HepG2 (cell line): Measurements from ENCODE around the gene SFT2D1. TPM values are rescaled to one million over a fixed set of nuclear protein-coding genes. Genes with fewer than 3 reads are reported as not detected.

Experiments used
- CC2D1A ChIP-seq: sonication (generic); formaldehyde crosslinking; IDR thresholded peaks from 2 replicates; pipeline ENCODE4 v1.8.1; 2023; ENCODE audit warnings: mild to moderate bottlenecking, missing genetic modification reagents
- ERF ChIP-seq: IDR thresholded peaks from 2 replicates; pipeline ENCODE4 v1.6.1; 2018; ENCODE audit warnings: missing biosample characterization, missing genetic modification reagents
- HOXD1 ChIP-seq: sonication (generic); formaldehyde crosslinking; IDR thresholded peaks from 2 replicates; pipeline ENCODE4 v1.5.0; 2020; ENCODE audit warnings: missing genetic modification reagents
- NR2F2 ChIP-seq: IDR thresholded peaks from 2 replicates; pipeline ENCODE4 v1.6.1; 2012; ENCODE audit warnings: low read depth, inconsistent platforms, borderline replicate concordance
- PITX1 ChIP-seq: sonication (generic); formaldehyde crosslinking; IDR thresholded peaks from 2 replicates; pipeline ENCODE4 v1.5.1; 2020; ENCODE audit warnings: mild to moderate bottlenecking, missing genetic modification reagents
- THAP11 ChIP-seq: IDR thresholded peaks from 2 replicates; pipeline ENCODE4 v1.6.1; 2016; ENCODE audit warnings: missing biosample characterization, missing genetic modification reagents
- ZNF432 ChIP-seq: sonication (generic); formaldehyde crosslinking; IDR thresholded peaks from 2 replicates; pipeline ENCODE4 v1.5.0; 2020; ENCODE audit warnings: missing genetic modification reagents, mild to moderate bottlenecking, borderline replicate concordance
- polyA plus RNA-seq, 8 experiments: library from polyadenylated mRNA; depleted of rRNA in 3 of 8; stranded (reverse) in 7 of 8; unstranded in 1 of 8; fragments of >200 nt; fragmentation: Illumina TruSeq in 4 of 8; extraction: Trizol in 4 of 8; gene quantifications; 2 replicates each; pipeline versions ENCODE4 v1.2.1 to v1.2.3, GENCODE V29; 2011 to 2016; ENCODE audit warnings: low read depth in 4 of 8, missing spikeins in 1 of 8, mixed read lengths in 1 of 8; ENCODE audit not compliant: insufficient read depth in 1 of 8
- total RNA-seq, 5 experiments: library from RNA; depleted of rRNA; stranded (reverse); fragments of >200 nt; fragmentation: Illumina TruSeq; extraction: Trizol; gene quantifications; 2 replicates each; pipeline ENCODE4 v1.2.3, GENCODE V29; 2016; ENCODE audit warnings: low read depth in 1 of 5
- TF ChIP-seq, protein P1 (sequence below): sonication (generic); formaldehyde crosslinking; IDR thresholded peaks from 2 replicates; pipeline ENCODE4 v1.5.1; 2020; ENCODE audit warnings: mild to moderate bottlenecking, missing genetic modification reagents, borderline replicate concordance
- TF ChIP-seq, protein P2 (sequence below): sonication (generic); formaldehyde crosslinking; conservative IDR thresholded peaks from 2 replicates; pipeline ENCODE4 v1.8.0; 2022; ENCODE audit warnings: missing genetic modification reagents
- TF ChIP-seq, protein P3 (sequence below): sonication (generic); formaldehyde crosslinking; IDR thresholded peaks from 2 replicates; pipeline ENCODE4 v1.9.0; 2021; ENCODE audit warnings: missing genetic modification reagents, borderline replicate concordance
- TF ChIP-seq, protein P4 (sequence below): sonication (generic); formaldehyde crosslinking; IDR thresholded peaks from 2 replicates; pipeline ENCODE4 v1.5.0; 2020; ENCODE audit warnings: missing genetic modification reagents
- TF ChIP-seq, protein P5 (sequence below): sonication (generic); formaldehyde crosslinking; IDR thresholded peaks from 2 replicates; pipeline ENCODE4 v1.8.1; 2022; ENCODE audit warnings: low read depth, mild to moderate bottlenecking, missing genetic modification reagents
- TF ChIP-seq, protein P6 (sequence below): sonication (generic); formaldehyde crosslinking; IDR thresholded peaks from 2 replicates; pipeline ENCODE4 v1.8.0; 2022; ENCODE audit warnings: missing genetic modification reagents, low read depth, mild to moderate bottlenecking, borderline replicate concordance

SFT2D1 gene
- total and polyA plus RNA-seq, 2 of the 13 experiments (the other 11 are each of a cell fraction or from before 2014, with no cell fraction given) = 115 to 147 TPM

DNA sequence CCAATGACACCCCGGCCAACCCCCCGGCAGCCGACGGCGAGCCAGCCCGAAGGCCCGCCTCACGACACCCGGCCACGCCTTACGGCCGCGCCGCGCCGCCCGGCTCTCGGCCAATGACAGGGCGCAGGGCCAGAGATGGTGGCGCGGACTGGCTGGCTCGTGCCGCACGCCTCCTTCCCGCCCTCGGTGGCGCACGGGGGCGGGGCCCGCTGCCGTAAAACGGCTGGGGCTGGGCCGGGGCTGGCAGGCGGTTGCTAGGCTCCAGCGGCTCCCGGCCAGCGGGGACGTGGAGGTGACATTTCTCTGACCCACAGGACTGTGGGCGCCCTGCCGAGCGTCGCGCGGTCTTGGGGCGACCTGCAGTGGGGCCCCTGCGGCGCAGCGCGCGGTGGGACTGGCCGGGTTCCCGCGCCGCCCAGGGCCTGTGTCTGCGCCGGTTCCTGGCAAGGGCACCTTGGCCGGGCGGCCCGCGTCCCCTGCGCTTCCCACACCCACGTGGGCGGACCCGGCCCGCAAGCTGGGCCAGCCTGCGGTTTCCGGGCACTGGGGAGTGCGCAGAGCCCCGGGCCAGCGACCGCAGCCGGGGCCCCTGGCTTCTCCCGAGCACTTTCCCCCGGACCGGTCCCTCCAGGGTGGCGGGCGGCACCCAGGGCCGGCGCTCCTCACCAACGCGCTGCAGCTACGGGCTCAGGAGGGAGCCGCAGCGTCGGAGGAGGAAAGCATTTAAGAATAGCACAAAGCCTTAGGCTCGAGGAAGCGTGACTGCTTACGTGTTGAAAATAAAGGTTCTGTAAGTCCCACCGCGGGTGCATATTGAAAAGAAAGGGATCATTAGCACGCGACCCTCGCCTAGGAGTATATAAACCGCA, 40.8 kb upstream of the SFT2D1 start, which contains the start of gene MPC1 (continued):
- TF ChIP-seq, protein P1, sequence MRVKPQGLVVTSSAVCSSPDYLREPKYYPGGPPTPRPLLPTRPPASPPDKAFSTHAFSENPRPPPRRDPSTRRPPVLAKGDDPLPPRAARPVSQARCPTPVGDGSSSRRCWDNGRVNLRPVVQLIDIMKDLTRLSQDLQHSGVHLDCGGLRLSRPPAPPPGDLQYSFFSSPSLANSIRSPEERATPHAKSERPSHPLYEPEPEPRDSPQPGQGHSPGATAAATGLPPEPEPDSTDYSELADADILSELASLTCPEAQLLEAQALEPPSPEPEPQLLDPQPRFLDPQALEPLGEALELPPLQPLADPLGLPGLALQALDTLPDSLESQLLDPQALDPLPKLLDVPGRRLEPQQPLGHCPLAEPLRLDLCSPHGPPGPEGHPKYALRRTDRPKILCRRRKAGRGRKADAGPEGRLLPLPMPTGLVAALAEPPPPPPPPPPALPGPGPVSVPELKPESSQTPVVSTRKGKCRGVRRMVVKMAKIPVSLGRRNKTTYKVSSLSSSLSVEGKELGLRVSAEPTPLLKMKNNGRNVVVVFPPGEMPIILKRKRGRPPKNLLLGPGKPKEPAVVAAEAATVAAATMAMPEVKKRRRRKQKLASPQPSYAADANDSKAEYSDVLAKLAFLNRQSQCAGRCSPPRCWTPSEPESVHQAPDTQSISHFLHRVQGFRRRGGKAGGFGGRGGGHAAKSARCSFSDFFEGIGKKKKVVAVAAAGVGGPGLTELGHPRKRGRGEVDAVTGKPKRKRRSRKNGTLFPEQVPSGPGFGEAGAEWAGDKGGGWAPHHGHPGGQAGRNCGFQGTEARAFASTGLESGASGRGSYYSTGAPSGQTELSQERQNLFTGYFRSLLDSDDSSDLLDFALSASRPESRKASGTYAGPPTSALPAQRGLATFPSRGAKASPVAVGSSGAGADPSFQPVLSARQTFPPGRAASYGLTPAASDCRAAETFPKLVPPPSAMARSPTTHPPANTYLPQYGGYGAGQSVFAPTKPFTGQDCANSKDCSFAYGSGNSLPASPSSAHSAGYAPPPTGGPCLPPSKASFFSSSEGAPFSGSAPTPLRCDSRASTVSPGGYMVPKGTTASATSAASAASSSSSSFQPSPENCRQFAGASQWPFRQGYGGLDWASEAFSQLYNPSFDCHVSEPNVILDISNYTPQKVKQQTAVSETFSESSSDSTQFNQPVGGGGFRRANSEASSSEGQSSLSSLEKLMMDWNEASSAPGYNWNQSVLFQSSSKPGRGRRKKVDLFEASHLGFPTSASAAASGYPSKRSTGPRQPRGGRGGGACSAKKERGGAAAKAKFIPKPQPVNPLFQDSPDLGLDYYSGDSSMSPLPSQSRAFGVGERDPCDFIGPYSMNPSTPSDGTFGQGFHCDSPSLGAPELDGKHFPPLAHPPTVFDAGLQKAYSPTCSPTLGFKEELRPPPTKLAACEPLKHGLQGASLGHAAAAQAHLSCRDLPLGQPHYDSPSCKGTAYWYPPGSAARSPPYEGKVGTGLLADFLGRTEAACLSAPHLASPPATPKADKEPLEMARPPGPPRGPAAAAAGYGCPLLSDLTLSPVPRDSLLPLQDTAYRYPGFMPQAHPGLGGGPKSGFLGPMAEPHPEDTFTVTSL (CRISPR knock-in tag) = 0 out of 2 replicates have a peak, but pooled peaks have one; percentile 51
- TF ChIP-seq, protein P2, sequence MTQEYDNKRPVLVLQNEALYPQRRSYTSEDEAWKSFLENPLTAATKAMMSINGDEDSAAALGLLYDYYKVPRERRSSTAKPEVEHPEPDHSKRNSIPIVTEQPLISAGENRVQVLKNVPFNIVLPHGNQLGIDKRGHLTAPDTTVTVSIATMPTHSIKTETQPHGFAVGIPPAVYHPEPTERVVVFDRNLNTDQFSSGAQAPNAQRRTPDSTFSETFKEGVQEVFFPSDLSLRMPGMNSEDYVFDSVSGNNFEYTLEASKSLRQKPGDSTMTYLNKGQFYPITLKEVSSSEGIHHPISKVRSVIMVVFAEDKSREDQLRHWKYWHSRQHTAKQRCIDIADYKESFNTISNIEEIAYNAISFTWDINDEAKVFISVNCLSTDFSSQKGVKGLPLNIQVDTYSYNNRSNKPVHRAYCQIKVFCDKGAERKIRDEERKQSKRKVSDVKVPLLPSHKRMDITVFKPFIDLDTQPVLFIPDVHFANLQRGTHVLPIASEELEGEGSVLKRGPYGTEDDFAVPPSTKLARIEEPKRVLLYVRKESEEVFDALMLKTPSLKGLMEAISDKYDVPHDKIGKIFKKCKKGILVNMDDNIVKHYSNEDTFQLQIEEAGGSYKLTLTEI (CRISPR knock-in tag) = no peak
- TF ChIP-seq, protein P3, sequence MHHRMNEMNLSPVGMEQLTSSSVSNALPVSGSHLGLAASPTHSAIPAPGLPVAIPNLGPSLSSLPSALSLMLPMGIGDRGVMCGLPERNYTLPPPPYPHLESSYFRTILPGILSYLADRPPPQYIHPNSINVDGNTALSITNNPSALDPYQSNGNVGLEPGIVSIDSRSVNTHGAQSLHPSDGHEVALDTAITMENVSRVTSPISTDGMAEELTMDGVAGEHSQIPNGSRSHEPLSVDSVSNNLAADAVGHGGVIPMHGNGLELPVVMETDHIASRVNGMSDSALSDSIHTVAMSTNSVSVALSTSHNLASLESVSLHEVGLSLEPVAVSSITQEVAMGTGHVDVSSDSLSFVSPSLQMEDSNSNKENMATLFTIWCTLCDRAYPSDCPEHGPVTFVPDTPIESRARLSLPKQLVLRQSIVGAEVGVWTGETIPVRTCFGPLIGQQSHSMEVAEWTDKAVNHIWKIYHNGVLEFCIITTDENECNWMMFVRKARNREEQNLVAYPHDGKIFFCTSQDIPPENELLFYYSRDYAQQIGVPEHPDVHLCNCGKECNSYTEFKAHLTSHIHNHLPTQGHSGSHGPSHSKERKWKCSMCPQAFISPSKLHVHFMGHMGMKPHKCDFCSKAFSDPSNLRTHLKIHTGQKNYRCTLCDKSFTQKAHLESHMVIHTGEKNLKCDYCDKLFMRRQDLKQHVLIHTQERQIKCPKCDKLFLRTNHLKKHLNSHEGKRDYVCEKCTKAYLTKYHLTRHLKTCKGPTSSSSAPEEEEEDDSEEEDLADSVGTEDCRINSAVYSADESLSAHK (CRISPR knock-in tag) = no peak
- TF ChIP-seq NR2F2 (0 out of 2 replicates have a peak, but pooled peaks have one; percentile 16), PITX1 (CRISPR knock-in tag) (peak; percentile 39; the same call in 1 of the 2 replicates), THAP11 (CRISPR knock-in tag) (peak; percentile 89), HOXD1 (CRISPR knock-in tag) (peak; percentile 84), ERF (no peak; the same call in 1 of the 2 replicates), CC2D1A (CRISPR knock-in tag) (peak; percentile 98), ZNF432 (CRISPR knock-in tag) (no peak)
- TF ChIP-seq, protein P4, sequence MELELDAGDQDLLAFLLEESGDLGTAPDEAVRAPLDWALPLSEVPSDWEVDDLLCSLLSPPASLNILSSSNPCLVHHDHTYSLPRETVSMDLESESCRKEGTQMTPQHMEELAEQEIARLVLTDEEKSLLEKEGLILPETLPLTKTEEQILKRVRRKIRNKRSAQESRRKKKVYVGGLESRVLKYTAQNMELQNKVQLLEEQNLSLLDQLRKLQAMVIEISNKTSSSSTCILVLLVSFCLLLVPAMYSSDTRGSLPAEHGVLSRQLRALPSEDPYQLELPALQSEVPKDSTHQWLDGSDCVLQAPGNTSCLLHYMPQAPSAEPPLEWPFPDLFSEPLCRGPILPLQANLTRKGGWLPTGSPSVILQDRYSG (CRISPR knock-in tag) = peak; percentile 76; the same call in 1 of the 2 replicates
- TF ChIP-seq, protein P5, sequence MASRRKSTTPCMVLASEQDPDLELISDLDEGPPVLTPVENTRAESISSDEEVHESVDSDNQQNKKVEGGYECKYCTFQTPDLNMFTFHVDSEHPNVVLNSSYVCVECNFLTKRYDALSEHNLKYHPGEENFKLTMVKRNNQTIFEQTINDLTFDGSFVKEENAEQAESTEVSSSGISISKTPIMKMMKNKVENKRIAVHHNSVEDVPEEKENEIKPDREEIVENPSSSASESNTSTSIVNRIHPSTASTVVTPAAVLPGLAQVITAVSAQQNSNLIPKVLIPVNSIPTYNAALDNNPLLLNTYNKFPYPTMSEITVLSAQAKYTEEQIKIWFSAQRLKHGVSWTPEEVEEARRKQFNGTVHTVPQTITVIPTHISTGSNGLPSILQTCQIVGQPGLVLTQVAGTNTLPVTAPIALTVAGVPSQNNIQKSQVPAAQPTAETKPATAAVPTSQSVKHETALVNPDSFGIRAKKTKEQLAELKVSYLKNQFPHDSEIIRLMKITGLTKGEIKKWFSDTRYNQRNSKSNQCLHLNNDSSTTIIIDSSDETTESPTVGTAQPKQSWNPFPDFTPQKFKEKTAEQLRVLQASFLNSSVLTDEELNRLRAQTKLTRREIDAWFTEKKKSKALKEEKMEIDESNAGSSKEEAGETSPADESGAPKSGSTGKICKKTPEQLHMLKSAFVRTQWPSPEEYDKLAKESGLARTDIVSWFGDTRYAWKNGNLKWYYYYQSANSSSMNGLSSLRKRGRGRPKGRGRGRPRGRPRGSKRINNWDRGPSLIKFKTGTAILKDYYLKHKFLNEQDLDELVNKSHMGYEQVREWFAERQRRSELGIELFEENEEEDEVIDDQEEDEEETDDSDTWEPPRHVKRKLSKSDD (CRISPR knock-in tag) = peak; percentile 96
- TF ChIP-seq, protein P6, sequence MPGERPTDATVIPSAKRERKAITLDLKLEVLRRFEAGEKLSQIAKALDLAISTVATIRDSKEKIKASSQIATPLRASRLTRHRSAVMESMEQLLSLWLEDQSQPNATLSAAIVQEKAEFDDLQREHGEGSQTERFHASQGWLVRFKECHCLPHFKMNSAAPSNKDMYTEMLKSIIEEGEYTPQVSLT (CRISPR knock-in tag) = no peak; the same call in 1 of the 2 replicates
